Posterior vena cava (tissue), 2 donors: ENCODE data around the gene RBM20. TPM values are rescaled to one million over a fixed set of nuclear protein-coding genes. Genes with fewer than 3 reads are reported as not detected.
"Not testable (repeated sequence)": the region's sequence is repeated elsewhere in the genome, so short reads cannot be mapped to it uniquely, and the experiment has no call there.

ENCODE experiments used
- DNase-seq: peaks from one replicate; pipeline ENCODE4 v3.0.0-alpha.2; 2020; ENCODE audit warnings: low spot score
- intact Hi-C, 2 donors: fragments of 100-400 bp; cut with DNase I; formaldehyde crosslinking; loops; one replicate each; pipeline versions ENCODE4 v1.14.1 to v1.14.2; 2022 to 2023
- total RNA-seq, 2 donors: library from RNA; stranded (reverse); fragmentation: NEBNext Ultra II Directional; extraction: Animal tissue kit (Norgen Biotek cat#: 25700); gene quantifications; one replicate each; pipeline ENCODE4 v1.2.1, GENCODE V29; 2021
- donor health status: DM: yes; HTN: yes; CAD: no.
- donor health status: DM: yes; HTN: yes; CAD: no.

Gene RBM20
- total RNA-seq, 2 donors from 2014 or later = 2.0 to 3.0 TPM

DNA sequence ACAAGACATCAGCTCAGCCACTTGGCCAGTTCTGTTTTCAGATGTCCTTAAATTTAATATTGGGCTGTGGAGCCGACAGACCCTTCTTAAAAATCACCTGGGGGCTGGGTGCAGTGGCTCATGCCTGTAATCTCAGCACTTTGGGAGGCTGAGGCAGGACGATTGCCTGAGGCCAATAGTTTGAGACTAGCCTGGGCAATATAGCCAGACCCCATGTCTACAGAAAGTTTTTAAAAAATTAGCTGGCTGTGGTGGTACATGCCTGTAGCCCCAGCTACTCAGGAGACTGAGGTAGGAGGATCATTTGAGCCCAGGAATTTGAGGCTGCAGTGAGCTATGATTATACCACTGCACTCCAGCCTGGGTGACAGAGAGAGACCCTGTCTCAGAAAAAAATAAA lies 22.1 kb downstream of the RBM20 start:
- DNase-seq, intact Hi-C loops: not testable (repeated sequence)

DNA sequence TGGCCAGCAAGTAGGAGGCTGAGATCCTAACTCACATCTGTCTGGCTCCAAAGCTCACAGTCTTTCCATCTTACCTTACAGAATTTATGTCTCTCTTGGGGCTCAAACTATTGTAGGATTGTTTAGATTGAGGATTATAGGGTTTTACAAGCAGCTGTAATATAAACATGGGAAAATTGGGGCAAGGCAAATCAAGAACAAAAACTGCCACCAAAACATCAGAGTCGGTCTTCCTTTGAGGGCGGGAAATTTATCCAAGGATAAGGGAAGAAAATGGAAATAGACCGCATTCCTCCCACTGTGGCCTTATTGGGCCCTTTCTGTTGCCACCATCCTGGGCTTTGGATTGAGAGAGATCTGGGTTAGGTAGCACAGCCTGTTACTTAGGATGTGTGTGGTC lies 22.5 kb downstream of the RBM20 start:
- no peak for DNase-seq
- intact Hi-C loops = no loop called here

DNA sequence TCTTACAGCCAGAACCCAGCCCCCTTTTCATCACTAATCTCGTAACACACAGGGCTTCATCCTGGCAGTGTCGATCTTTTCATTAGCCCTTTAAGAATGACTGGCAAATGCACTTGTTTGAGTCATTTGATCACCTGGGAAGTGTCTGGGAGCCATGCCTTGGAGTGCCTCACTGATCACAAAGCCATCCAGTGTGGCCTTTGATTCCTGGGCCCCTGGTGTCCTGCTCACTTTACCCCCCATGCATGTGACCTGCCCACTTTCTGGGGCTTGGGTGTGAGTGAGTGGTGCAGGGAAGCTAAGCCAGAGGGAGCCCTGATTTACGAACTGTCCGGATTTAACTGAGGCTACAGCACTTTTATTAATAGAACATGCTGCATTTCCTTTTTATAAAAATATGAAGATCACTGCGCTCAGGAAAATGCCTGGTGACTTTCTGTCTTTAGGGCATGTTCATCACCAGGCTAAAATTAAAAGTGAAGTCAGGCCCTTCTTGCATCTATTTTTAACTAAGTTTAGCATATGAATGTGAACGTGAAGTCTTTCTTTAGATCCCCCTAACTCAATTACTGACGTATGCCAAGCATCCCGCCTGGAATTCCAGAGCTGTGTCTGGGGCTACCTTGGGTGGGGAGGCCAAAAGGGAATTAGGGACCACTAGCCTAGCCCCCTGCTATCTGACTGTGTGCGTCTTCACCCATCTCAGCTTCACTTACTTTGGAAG lies 23.6 kb downstream of the RBM20 start:
- no peak for DNase-seq
- intact Hi-C loops = no loop called here

DNA sequence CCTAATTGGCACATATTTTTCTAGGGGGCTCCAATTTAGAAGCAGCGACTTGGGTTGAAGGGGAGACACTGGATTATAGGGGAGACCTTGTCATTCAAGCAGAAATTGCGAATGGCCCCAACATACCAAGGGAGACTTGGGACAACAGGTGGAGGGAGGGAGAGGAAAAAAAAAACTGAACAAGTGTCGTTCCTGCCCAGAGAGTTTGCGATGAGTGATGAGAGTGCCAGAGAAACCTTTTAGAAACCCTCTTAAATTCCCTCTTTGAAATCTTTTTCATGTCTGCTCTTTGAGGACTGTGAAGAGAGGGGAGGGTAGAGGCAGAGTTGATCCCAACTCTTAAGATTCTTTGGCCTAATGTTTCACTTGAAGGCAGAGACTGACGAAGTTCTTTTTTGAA lies 24.3 kb downstream of the RBM20 start:
- intact Hi-C loops = no loop called here
- no peak for DNase-seq

DNA sequence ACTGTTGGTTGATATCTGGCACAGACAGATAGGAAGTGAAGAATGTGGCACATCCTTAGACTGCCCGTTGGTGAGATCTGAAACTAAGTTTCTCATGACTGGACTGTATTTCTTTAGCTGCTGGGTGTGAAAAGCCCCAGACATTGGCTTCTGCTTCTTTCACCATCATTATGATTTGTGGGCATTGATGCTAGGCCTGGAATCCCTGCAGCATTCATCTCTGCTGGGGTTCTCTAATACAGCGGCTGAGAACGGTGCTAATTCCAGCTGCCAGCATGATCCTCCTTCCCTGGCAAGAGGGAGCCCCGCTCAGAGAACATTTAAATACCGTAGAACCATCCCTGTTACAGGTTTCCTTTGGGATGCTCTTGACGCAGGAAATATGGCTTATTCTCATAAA lies 26.2 kb downstream of the RBM20 start:
- DNase-seq = no peak
- intact Hi-C loops = loop anchor here in 1 of 2 donors (10.0 kb wide), 1 partner anchor 56 kb away; no protein-coding TSS in a partner anchor

DNA sequence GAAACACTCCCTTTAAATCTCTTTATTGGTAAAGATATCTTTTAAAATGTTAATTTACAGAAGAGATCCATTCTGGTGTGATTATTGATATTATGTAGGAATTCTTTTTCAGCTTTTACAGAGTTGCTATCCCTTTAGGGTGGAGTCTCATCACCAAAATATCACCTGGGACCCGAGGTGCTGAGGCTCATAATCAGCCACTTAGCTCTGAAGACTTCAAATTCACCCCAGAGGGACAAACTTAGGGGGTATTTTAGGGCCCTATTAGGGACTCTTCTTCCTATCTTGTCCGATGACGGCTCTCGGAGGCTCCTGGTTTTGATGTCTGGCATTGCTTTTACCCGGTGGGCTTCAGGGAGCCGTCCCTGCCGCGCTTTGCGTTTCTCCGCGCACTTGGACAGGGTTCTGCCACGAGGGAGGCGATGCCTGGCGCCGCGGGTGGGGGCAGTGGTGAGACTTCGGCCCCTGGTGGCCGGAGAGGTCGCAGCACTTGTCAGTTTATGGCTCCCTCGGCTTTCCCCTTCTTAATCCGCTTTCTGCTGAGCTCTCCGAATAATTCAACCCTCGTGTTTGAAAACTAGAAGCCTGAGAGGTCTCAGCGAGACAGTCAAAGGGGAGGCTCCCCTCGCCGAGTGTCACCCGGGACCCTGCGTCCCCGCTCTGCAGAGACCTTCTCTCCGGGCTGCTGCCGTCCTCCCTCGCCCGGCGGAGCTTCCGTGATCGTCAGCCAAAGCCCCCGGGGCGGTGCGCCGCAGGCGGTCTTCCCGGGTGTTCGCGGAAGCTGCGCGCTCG lies 27.8 kb downstream of the RBM20 start:
- peak; percentile 92 for DNase-seq
- intact Hi-C loops = loop anchor here in 1 of 2 donors (10.0 kb wide), 1 partner anchor 57 kb away; no protein-coding TSS in a partner anchor

DNA sequence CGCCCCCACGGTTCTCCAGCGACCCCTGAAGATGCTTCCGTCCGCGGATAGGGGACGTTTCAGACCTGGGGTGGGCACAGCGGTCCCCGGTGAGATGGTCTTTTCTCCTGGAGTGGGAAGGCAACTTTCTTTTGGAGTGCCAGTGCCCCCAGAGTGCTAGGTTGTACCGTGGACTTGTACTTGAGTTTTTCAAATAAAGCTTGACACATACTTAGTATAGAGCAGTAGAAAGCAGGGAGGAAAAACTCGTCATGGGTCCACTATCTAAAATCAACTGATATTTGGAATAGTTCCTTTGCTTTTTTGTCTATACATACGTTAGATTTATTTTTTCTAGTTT lies 28.4 kb downstream of the RBM20 start:
- intact Hi-C loops = loop anchor here in 1 of 2 donors (10.0 kb wide), 1 partner anchor 58 kb away; no protein-coding TSS in a partner anchor
- no peak for DNase-seq

DNA sequence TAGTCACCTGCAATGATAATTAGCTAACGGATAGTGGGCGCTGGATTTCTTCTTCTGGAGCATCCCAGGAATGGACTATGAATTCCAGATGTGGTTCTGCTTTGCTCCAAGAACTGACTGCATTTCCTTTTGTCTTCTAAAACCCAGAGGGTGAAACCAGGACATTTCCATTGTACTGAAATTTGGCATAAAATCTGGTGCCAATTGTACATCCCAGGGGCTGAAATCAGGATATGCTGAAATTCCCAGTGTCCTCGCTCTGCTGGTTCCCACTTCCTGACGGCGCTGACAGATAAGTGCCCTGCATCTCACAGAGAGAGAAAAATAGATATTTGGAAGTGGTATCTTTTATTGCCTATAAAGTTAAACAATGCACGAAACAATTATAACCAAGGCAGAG lies 31.9 kb downstream of the RBM20 start:
- intact Hi-C loops = loop anchor here in 1 of 2 donors (10.0 kb wide), 1 partner anchor 61 kb away; no protein-coding TSS in a partner anchor
- DNase-seq = no peak

DNA sequence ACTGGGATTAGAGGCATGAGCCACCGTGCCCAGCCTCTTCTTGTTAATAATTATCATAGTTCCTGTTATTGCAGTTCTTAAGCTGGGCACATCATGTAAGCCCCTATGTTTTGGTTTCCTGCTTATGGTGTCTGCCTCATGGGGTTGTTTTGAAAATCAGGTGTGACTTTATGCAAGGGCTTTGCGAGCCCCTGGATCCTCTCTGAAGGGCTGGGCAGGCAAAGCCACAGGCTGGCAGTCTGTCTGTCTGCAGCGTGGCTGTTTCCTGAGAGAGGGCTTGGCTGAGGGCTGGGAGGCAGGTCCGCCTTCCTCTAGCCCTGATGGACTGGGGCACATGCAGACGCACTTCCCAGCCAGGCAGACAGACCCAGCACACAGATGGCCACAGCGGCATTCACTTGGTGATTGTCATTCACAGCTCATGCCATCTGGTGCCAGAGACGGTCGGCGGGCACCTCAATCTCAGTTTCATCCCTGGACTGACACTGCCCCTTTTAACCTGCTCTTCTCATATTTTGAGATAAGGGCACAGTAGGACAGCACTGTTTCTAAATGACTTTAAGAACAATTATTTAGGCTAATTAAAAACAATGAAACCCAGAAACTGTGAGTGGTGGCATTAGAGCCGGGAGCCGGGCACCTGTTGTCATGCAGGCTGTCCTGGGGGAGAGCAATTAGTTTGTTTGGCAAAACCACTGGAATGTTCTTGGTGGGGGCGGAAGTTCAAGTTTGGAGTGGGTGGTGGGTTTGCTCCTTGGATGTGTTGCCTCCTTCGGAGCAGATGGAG lies 35.5 kb downstream of the RBM20 start:
- intact Hi-C loops = loop anchor here (10.0 kb wide), 1 partner anchor 65 kb away; no protein-coding TSS in a partner anchor
- DNase-seq = no peak

DNA sequence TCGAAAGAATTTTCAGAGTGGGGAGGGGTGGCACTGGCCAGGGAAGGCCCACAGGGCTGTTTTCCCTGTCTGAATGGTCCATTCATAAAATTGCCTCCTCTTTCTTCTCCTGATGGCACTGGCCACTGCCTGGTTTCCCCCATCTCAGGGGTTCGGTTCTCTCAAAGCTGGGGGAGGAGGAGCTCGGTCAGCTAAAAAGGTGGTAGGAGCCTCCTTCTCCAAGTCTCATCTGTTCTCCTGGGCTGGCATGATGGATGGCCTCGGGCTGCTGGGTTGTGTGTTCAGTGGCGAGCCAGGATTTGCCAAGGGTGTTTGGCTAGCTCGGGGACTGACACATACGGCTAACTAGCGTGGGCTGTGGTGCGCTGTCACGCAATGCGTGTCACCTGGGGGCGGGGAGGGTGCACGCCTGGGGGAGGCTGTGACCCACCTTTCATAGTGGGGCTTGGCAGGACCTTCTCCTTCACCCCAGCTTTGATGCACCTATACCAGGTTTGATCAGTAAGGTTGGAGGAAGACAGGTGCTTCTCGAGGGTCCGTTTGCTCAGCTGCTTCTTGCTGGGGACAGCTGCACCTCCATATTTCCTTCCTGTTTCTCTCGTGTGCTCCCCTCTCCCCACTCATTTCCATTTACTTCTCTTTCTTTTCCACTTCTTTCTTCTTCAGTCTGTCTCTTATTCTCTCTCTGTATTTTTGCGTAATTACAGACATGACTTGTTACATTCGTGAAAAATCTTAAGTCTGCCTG lies 36.3 kb downstream of the RBM20 start:
- intact Hi-C loops = loop anchor here in 1 of 2 donors (10.0 kb wide), 1 partner anchor 66 kb away; no protein-coding TSS in a partner anchor
- no peak for DNase-seq

DNA sequence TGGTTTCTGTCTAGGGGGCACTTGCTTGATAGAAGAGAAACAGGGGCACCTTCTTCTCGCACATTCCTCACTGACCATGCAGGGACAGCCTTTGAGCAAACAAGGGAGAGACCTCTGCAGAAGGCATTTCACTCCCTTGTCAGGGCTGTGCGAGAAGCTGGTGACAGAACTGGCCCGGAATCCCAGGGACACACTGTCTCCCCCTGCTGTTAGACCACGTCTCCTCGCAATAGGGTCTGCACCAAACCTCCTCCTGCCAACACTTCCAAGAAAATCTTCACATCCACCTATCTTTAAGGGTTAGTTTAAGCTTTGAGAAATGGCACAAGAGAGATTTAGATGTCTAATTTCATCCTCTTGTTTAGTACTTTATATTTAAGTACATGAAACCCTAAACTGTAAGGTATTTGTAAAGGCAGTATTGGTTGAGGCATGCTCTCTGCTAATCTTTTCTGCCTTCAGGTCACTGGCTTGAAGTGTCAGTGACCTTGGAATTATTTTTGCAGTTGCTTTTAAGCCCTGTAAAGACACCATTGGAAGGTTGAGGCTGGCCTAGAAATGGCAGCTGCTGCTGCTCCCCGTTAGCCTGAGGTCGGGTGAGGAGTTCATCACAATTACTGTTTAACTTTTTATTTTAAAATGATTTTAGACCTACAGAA lies 37.0 kb downstream of the RBM20 start:
- intact Hi-C loops = loop anchor here in 1 of 2 donors (10.0 kb wide), 1 partner anchor 66 kb away; no protein-coding TSS in a partner anchor
- DNase-seq = no peak

DNA sequence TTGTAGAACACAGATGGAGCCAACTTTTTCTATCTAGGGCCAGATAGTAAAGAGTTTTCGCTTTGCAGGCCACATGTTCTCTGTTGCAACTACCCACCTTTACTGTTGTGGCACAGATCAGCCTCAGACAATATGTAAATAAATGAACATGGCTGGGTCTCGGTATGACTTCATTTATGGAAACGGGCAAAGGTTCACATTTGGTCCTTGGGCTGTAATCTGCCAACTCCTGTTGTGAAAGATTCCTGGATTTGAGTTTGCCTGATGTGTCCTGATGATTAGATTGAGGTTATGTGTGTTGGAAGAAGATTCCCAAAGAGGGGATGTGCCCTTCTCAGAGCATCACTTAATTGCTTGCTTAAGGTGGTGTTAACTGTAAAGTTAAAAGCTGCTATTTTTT lies 38.2 kb downstream of the RBM20 start:
- intact Hi-C loops = loop anchor here in 1 of 2 donors (10.0 kb wide), 1 partner anchor 68 kb away; no protein-coding TSS in a partner anchor
- no peak for DNase-seq

DNA sequence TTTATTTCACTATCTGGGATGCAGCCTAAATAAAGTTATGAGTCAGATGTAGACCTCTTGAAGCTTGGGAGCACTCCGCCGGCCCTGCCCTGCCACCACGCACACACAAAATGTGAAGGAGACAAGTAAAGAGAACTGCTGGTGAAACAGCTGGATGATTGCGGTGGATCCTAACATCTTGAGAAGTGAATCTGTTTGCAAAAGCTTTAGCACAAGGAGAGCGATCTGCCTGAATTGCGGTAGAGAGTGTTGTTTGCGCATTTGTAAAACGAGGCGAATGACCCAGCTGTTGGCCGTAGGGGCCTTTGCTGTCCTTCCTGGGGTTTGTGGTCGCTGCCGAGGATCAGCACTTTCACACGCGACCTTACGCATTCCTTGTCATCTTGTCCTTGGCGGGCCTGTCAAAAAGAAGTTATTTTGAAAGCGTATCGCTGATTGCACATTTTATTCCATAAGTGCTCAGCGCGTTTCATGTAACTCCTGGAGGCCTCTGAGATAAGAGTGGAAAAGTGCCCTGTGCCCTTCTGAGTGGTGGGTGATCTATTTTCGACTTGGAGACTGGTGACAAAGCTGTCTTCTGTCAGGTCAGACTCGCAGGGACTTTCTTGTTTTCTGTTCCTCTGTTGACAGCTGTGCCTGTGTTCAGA lies 40.8 kb downstream of the RBM20 start:
- intact Hi-C loops = loop anchor here in 1 of 2 donors (10.0 kb wide), 1 partner anchor 70 kb away; no protein-coding TSS in a partner anchor
- DNase-seq = no peak

DNA sequence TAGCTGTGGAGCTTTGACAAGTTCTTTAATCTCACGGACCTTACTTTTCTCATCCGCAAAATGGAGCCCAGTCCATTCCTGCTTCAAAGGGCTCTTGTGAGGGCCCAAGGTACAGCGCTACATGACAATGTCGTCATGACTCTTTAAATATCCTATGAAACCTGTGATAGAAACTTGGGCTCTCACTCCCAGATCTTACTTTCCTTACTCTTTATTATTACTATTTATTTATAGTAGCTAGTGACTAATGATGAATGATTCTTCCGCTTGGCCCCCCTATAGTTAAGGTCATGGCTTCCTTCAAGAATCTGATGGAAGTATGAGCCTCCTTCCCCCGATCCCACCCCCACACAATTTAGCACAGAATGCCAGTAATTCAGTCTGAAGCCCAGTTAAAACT lies 41.9 kb downstream of the RBM20 start:
- intact Hi-C loops = loop anchor here in 1 of 2 donors (10.0 kb wide), 1 partner anchor 71 kb away; no protein-coding TSS in a partner anchor
- no peak for DNase-seq

DNA sequence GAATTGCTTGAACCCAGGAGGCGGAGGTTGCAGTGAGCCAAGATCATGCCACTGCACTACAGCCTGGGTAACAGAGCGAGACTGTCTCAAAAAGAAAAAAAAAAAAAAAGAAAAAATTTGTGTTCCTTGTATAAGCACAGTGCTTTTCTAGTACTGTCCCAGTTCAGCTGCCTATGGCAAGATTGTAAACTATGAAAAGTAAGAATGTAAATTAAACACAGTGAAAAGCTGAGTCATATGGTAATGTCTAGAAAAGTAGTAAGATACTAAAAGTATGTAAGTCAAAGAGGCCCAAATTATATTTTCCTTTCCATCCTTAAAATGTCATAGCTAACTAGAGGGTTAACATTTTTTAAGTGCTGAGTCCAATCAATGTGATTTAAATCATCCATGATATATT lies 42.8 kb downstream of the RBM20 start:
- no peak for DNase-seq
- intact Hi-C loops = loop anchor here in 1 of 2 donors (10.0 kb wide), 1 partner anchor 72 kb away; no protein-coding TSS in a partner anchor

DNA sequence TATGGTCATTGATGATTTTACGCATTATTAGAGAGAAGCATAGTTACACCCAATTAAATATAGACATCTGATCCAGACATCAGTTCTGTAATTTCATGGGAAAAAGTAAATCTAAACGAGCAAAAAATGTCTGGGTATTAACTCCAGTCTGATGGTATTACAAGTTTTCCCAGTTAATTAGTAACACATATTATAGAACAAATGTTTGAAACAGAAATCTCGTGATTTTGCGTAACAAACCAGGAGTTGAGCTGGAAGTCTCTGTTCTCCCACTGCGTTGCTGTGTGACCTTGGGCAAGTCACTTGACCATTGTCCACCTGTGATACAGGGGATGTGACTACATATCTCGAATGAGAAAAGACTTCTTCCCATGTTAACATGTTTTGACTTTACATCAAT lies 43.3 kb downstream of the RBM20 start:
- intact Hi-C loops = loop anchor here in 1 of 2 donors (10.0 kb wide), 1 partner anchor 73 kb away; no protein-coding TSS in a partner anchor
- no peak for DNase-seq

DNA sequence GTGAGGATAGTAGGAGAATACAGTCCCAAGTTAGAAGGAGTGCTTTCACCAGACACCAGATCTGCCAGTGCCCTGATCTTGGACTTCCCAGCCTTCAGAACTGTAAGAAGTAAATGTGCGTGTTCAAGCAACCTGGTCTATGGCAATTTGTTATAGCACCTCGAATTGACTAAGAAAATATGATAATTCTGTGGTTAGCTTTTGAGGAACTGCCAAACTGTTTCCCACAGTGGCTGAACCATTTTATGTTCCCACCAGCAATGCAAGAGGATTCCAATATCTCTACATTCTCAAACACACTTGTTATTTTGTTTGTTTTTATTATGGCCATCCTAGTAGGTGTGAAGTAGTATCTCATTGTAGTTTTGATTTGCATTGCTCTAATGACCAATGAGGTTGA lies 47.0 kb downstream of the RBM20 start:
- intact Hi-C loops = no loop called here
- no peak for DNase-seq

DNA sequence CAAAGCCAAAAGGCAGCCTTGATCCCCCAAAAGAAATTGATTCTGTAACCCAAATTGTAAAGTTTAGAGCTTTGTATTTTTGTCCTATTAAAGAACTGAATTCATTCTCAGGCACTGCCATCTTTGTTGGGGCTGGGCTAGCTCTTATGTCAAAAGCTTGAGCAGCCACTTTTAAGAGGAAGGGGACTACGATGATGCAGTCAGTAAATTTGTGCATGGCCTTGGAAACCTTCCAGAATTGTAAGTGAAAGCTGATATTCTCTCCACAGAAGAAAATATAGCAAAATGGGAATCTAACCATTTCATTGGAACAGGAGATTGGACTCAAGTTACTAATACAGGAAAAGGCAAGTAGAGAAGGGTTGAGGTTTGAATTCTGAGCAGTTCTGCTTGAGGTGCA lies 50.1 kb downstream of the RBM20 start:
- intact Hi-C loops = no loop called here
- DNase-seq = no peak
